Measurements from ENCODE around the gene MAML3. TPM values are rescaled to one million over a fixed set of nuclear protein-coding genes. Genes with fewer than 3 reads are reported as not detected.

MAML3 gene
- total RNA-seq, 1 donor from 2014 or later: 8.1 TPM

DNA sequence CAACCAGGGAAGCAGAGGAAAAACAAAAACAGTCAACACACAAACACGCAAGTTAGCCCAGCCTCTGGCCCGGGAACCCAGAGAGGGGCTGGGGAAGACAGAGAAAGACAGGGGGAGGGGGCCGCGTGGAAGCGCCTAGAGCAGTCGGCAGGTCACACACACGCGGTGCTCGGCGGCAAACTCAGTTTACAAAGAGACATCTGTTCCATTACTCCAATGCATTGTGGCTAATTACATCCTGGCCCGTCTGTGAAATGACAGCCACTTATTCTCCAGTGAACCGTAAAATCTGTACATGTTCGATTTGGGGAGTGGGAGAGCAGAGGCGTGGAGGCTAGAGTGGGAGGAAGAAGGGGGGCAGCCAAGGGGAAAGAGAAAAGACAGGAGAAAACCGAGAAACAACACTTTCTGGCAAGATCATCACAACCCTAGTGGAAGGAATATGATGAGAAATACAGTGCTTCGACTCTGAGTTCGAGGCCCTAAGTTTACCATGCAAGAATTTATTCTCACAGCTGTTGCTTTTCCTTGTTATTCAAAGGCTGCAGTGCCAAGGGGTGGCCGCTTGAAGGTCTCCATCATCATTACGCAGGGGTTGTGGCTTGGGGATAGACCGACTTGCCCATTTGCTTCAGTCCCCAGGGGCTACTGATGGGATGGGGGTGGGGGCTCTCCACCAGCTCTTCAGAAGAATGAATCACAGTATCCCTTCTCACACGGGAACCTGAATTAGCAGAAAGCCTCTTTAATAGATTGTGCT is 320.7 kb downstream of the MAML3 start:
- no peaks in the 10 kb centered on the region for H3K27me3 ChIP-seq (ENCODE audit: insufficient read depth, low read length)
- H4K20me1 ChIP-seq (ENCODE audit: insufficient read depth, low read length): no peaks in the 10 kb centered on the region
- H3K79me2 ChIP-seq (ENCODE audit: insufficient read depth, low read length): no peaks in the 10 kb centered on the region
- peaks cover 11% of the 10 kb centered on the region for H3K4me1 Mint-ChIP-seq (ENCODE audit: low read depth, unreplicated experiment)
- no peaks in the 10 kb centered on the region for H3K36me3 ChIP-seq (ENCODE audit: insufficient read depth, low read length)
- FAIRE-seq (no peak), DNase-seq (ENCODE audit: low read depth) (no peak)
- H3K9me3 Mint-ChIP-seq (ENCODE audit: unreplicated experiment): peaks cover 6% of the 10 kb centered on the region
- peaks cover 5% of the 10 kb centered on the region for H3K36me3 Mint-ChIP-seq (ENCODE audit: low read depth, unreplicated experiment)
- H3K9ac ChIP-seq (ENCODE audit: low read length): no peak overlapping the region
- no peak overlapping the region for H3K27ac ChIP-seq (ENCODE audit: low read depth, low read length)
- H2AFZ ChIP-seq (ENCODE audit: low read depth, low read length): peak overlapping the region; percentile 42
- H3K4me3 ChIP-seq (ENCODE audit: insufficient read depth, low read depth, low read length): no peak overlapping the region
- H3K4me2 ChIP-seq (ENCODE audit: low read length): peak overlapping the region; percentile 53
- peak overlapping the region; percentile 11 for H3K27ac Mint-ChIP-seq (ENCODE audit: unreplicated experiment)
- H3K27me3 Mint-ChIP-seq (ENCODE audit: low read depth, unreplicated experiment): no peaks in the 10 kb centered on the region
- no peak overlapping the region for H3K4me3 Mint-ChIP-seq (ENCODE audit: unreplicated experiment)
- no peaks in the 10 kb centered on the region for H3K9me3 ChIP-seq (ENCODE audit: insufficient read depth, low read depth, low read length)
- H3K4me1 ChIP-seq (ENCODE audit: insufficient read depth, low read length): no peaks in the 10 kb centered on the region
- TF ChIP-seq, protein P1, sequence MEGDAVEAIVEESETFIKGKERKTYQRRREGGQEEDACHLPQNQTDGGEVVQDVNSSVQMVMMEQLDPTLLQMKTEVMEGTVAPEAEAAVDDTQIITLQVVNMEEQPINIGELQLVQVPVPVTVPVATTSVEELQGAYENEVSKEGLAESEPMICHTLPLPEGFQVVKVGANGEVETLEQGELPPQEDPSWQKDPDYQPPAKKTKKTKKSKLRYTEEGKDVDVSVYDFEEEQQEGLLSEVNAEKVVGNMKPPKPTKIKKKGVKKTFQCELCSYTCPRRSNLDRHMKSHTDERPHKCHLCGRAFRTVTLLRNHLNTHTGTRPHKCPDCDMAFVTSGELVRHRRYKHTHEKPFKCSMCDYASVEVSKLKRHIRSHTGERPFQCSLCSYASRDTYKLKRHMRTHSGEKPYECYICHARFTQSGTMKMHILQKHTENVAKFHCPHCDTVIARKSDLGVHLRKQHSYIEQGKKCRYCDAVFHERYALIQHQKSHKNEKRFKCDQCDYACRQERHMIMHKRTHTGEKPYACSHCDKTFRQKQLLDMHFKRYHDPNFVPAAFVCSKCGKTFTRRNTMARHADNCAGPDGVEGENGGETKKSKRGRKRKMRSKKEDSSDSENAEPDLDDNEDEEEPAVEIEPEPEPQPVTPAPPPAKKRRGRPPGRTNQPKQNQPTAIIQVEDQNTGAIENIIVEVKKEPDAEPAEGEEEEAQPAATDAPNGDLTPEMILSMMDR (IDR thresholded peaks at IDR 0.05; ENCODE audit: insufficient read depth, low read depth, low read length): no peak
- no peak for TF ChIP-seq EZH2 (IDR thresholded peaks at IDR 0.05; ENCODE audit: insufficient read depth, low read length)

DNA sequence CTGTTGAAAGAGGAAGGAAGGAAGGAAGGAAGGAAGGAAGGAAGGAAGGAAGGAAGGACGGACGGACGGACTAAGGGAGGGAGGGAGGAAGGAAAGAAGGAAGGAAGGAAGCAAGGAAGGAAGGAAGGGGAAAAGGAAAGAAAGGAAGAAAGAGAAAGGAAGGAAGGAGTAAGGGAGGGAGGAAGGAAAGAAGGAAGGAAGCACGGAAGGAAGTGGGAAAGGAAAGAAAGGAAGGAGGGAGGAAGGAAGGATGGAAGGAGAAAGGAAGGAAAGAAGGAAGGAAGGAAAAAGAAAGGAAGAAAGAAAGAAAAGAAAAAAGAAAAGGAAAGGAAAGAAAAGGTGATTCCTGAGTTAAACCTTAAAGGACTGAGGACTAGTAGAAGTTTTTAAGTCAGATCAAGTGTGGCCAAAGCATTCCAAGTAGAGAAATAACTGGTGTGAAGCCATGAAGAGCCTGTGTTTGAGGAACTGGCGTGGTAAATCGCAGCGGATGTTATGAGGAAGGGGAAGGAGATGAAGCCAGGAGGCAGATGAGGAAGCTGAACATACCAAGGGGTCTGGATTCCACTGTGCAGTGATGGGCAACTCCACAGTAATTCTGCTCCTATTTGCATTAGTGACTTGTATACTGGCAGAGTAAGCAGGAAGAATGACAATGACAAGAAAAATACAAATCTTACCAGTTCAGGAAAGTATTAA is 324.9 kb downstream of the MAML3 start:
- Histone ChIP-seq H3K27ac (ENCODE audit: low read depth, low read length) (no peak overlapping the region), H3K27me3 (ENCODE audit: insufficient read depth, low read length) (no peaks in the 10 kb centered on the region), H3K79me2 (ENCODE audit: insufficient read depth, low read length) (no peaks in the 10 kb centered on the region), H3K4me3 (ENCODE audit: insufficient read depth, low read depth, low read length) (no peak overlapping the region), H2AFZ (ENCODE audit: low read depth, low read length) (no peak overlapping the region), H4K20me1 (ENCODE audit: insufficient read depth, low read length) (no peaks in the 10 kb centered on the region), H3K9me3 (ENCODE audit: insufficient read depth, low read depth, low read length) (no peaks in the 10 kb centered on the region), H3K4me1 (ENCODE audit: insufficient read depth, low read length) (no peaks in the 10 kb centered on the region), H3K4me2 (ENCODE audit: low read length) (no peak overlapping the region), H3K9ac (ENCODE audit: low read length) (no peak overlapping the region), H3K36me3 (ENCODE audit: insufficient read depth, low read length) (no peaks in the 10 kb centered on the region)
- H3K4me1 Mint-ChIP-seq (ENCODE audit: low read depth, unreplicated experiment): peaks cover 3% of the 10 kb centered on the region
- no peak for DNase-seq (ENCODE audit: low read depth)
- no peak overlapping the region for H3K4me3 Mint-ChIP-seq (ENCODE audit: unreplicated experiment)
- H3K9me3 Mint-ChIP-seq (ENCODE audit: unreplicated experiment): peaks cover 6% of the 10 kb centered on the region
- peaks cover 9% of the 10 kb centered on the region for H3K36me3 Mint-ChIP-seq (ENCODE audit: low read depth, unreplicated experiment)
- no peak overlapping the region for H3K27ac Mint-ChIP-seq (ENCODE audit: unreplicated experiment)
- no peak for FAIRE-seq
- TF ChIP-seq, protein P1 (IDR thresholded peaks at IDR 0.05; ENCODE audit: insufficient read depth, low read depth, low read length): no peak
- TF ChIP-seq EZH2 (IDR thresholded peaks at IDR 0.05; ENCODE audit: insufficient read depth, low read length): no peak
- peaks cover 2% of the 10 kb centered on the region for H3K27me3 Mint-ChIP-seq (ENCODE audit: low read depth, unreplicated experiment)

Data from astrocyte (in vitro differentiated cells and primary cell).